ENCODE results near the gene KRT81. TPM values are rescaled to one million over a fixed set of nuclear protein-coding genes. Genes with fewer than 3 reads are reported as not detected.

Gene KRT81
- polyA plus RNA-seq, 3 donors: not detected

- intact Hi-C loops (cut with micrococcal nuclease): no loop called here
- H3K27me3 ChIP-seq (ENCODE audit: control insufficient read depth in 2 of 2, insufficient read depth in 2 of 2, low read length in 2 of 2): peaks cover 5 to 20% of the 10 kb centered on the region in 2 donors
Measured at GRCh38 chr12:52271158-52271557, 20.2 kb downstream of the KRT81 start.

GRCh38 chr12:52270541-52271070, 20.7 kb downstream of the KRT81 start:
- no peak overlapping the region for H3K4me2 ChIP-seq (replicated peaks; ENCODE audit: extremely low read depth, low read length, poor library complexity, severe bottlenecking)
- intact Hi-C loops (cut with micrococcal nuclease): no loop called here
- peaks cover 9 to 20% of the 10 kb centered on the region in 2 donors for H3K4me1 ChIP-seq (ENCODE audit: control insufficient read depth in 1 of 2, insufficient read depth in 2 of 2, low read length in 2 of 2)
- WGBS (ENCODE audit: insufficient coverage): 71% methylated on average over 1 of the region's 6 CpGs
- no peaks in the 10 kb centered on the region for H4K20me1 ChIP-seq (ENCODE audit: insufficient read depth, low read length)
- H3K27ac Mint-ChIP-seq: peak overlapping the region in 1 of 7 donors; percentile 13
- peaks cover 14 to 28% (median 15%) of the 10 kb centered on the region in 3 donors for H3K27me3 Mint-ChIP-seq (ENCODE audit: low read depth in 3 of 3)
- peaks cover 5 to 16% of the 10 kb centered on the region in 2 donors for H3K27me3 ChIP-seq (ENCODE audit: control insufficient read depth in 2 of 2, insufficient read depth in 2 of 2, low read length in 2 of 2)
- no peak overlapping the region for H2AFZ ChIP-seq (ENCODE audit: insufficient read depth, low read depth, low read length, poor library complexity, severe bottlenecking)
- no peaks in the 10 kb centered on the region for H3K79me2 ChIP-seq (ENCODE audit: insufficient read depth, low read length)
- H3K9me3 Mint-ChIP-seq: peaks cover 0 to 2% (median 0%) of the 10 kb centered on the region in 7 donors
- H3K4me3 Mint-ChIP-seq: no peak overlapping the region
- no peaks in the 10 kb centered on the region for H3K36me3 ChIP-seq (replicated peaks in 1 of 2; ENCODE audit: control insufficient read depth in 1 of 2, insufficient read depth in 2 of 2, low read length in 2 of 2)
- no peak for DNase-seq
- H3K9ac ChIP-seq (ENCODE audit: insufficient read depth, low read length, poor library complexity, severe bottlenecking): no peak overlapping the region
- H3K27ac ChIP-seq (ENCODE audit: low read depth in 1 of 2, low read length in 2 of 2): no peak overlapping the region
- no peaks in the 10 kb centered on the region for H3K9me3 ChIP-seq (replicated peaks in 1 of 2; ENCODE audit: control insufficient read depth in 1 of 2, insufficient read depth in 1 of 2, low read length in 2 of 2)
- H3K4me3 ChIP-seq (replicated peaks in 1 of 3; ENCODE audit: low read depth in 2 of 3, low read length in 3 of 3): no peak overlapping the region
- H3K36me3 Mint-ChIP-seq: no peaks in the 10 kb centered on the region
- TF ChIP-seq CTCF (IDR thresholded peaks at IDR 0.05): no peak
- peaks cover 10% of the 10 kb centered on the region for H3K4me1 Mint-ChIP-seq

More at GRCh38 chr12:52271158-52271557, 20.2 kb downstream of the KRT81 start:
- no CpG with 5 or more reads among the region's 1 CpG for WGBS (ENCODE audit: insufficient coverage)
- DNase-seq: peak; percentile 15 to 57 (median 46)
- Mint-ChIP-seq H3K27me3 (ENCODE audit: low read depth in 3 of 3) (peaks cover 15 to 30% (median 16%) of the 10 kb centered on the region in 3 donors), H3K4me3 (peak overlapping the region in 1 of 2 donors; percentile 11), H3K27ac (peak overlapping the region in 1 of 7 donors; percentile 13), H3K9me3 (peaks cover 0 to 2% (median 0%) of the 10 kb centered on the region in 7 donors), H3K4me1 (peaks cover 7% of the 10 kb centered on the region), H3K36me3 (no peaks in the 10 kb centered on the region)
- H3K79me2 ChIP-seq (ENCODE audit: insufficient read depth, low read length): no peaks in the 10 kb centered on the region
- H3K27ac ChIP-seq (ENCODE audit: low read depth in 1 of 2, low read length in 2 of 2): no peak overlapping the region
- H3K9me3 ChIP-seq (replicated peaks in 1 of 2; ENCODE audit: control insufficient read depth in 1 of 2, insufficient read depth in 1 of 2, low read length in 2 of 2): no peaks in the 10 kb centered on the region
- no peak overlapping the region for H3K9ac ChIP-seq (ENCODE audit: insufficient read depth, low read length, poor library complexity, severe bottlenecking)
- peaks cover 7 to 15% of the 10 kb centered on the region in 2 donors for H3K4me1 ChIP-seq (ENCODE audit: control insufficient read depth in 1 of 2, insufficient read depth in 2 of 2, low read length in 2 of 2)
- no peak for TF ChIP-seq CTCF (IDR thresholded peaks at IDR 0.05)
- no peaks in the 10 kb centered on the region for H4K20me1 ChIP-seq (ENCODE audit: insufficient read depth, low read length)
- no peak overlapping the region for H3K4me2 ChIP-seq (replicated peaks; ENCODE audit: extremely low read depth, low read length, poor library complexity, severe bottlenecking)
- H3K36me3 ChIP-seq (replicated peaks in 1 of 2; ENCODE audit: control insufficient read depth in 1 of 2, insufficient read depth in 2 of 2, low read length in 2 of 2): no peaks in the 10 kb centered on the region
- H3K4me3 ChIP-seq (replicated peaks in 1 of 3; ENCODE audit: low read depth in 2 of 3, low read length in 3 of 3): no peak overlapping the region
- H2AFZ ChIP-seq (ENCODE audit: insufficient read depth, low read depth, low read length, poor library complexity, severe bottlenecking): no peak overlapping the region

All from CD14-positive monocyte (primary cell).